Sigmoid colon (tissue), 7 donors: Measurements from ENCODE around the gene BMPER. TPM values are rescaled to one million over a fixed set of nuclear protein-coding genes. Genes with fewer than 3 reads are reported as not detected.

Experiments used
- DNase-seq: peaks from one replicate; pipeline ENCODE4 v3.0.0-alpha.2; 2019
- H3K27ac ChIP-seq, 4 donors: fragments of 200-600 bp; sonication (generic); one replicate each; pipeline ENCODE4 v1.5.1; 2016 to 2019; ENCODE audit warnings: mild to moderate bottlenecking in 1 of 4
- H3K27me3 ChIP-seq, 3 donors: fragments of 200-600 bp; sonication (generic); one replicate each; pipeline ENCODE4 v1.5.1; 2019; ENCODE audit warnings: mild to moderate bottlenecking in 1 of 3
- H3K36me3 ChIP-seq, 4 donors: fragments of 200-600 bp; sonication (generic); one replicate each; pipeline ENCODE4 v1.5.1; 2016 to 2019
- H3K4me1 ChIP-seq, 4 donors: fragments of 200-600 bp; sonication (generic); one replicate each; pipeline ENCODE4 v1.5.1; 2017 to 2019
- H3K4me3 ChIP-seq, 4 donors: fragments of 200-600 bp; sonication (generic); one replicate each; pipeline ENCODE4 v1.5.1; 2017 to 2019; ENCODE audit warnings: mild to moderate bottlenecking in 2 of 4, moderate library complexity in 1 of 4
- H3K9me3 ChIP-seq, 4 donors: fragments of 200-600 bp in 3 of 4; sonication (generic) in 3 of 4; one replicate each; pipeline versions ENCODE4 v1.5.1 to v1.6.1; 2013 to 2019
- EP300 ChIP-seq, 4 donors: sonication (generic); formaldehyde crosslinking; IDR thresholded peaks; one replicate each; pipeline ENCODE4 v1.6.1; 2017; ENCODE audit warnings: antibody characterized with exemption in 4 of 4
- POLR2A ChIP-seq, 2 donors: fragments of 450-650 bp; IDR thresholded peaks; one replicate each; pipeline ENCODE4 v1.6.1; 2016; ENCODE audit warnings: antibody characterized with exemption in 2 of 2, mild to moderate bottlenecking in 2 of 2, moderate library complexity in 2 of 2
- POLR2AphosphoS5 ChIP-seq, 4 donors: sonication (generic); formaldehyde crosslinking; IDR thresholded peaks; one replicate each; pipeline ENCODE4 v1.6.1; 2017; ENCODE audit warnings: antibody characterized with exemption in 4 of 4
- WGBS, 2 donors: extraction: QIAGEN DNeasy Blood & Tissue Kit; methylation state at CpG; one replicate each; pipeline ENCODE4 v1.1.7; 2013; 5-methylcytosine and 5-hydroxymethylcytosine counted together
- intact Hi-C: fragments of 100-400 bp; cut with DNase I; formaldehyde crosslinking; loops from one replicate; pipeline ENCODE4 v1.15.1; 2023
- polyA plus RNA-seq, 3 donors: library from polyadenylated mRNA; stranded (reverse); fragments of 200-250 nt; gene quantifications; one replicate each; pipeline ENCODE4 v1.2.3, GENCODE V29; 2013
- total RNA-seq, 4 donors: library from RNA; depleted of rRNA; stranded (reverse); fragments of >200 nt; gene quantifications; one replicate each; pipeline ENCODE4 v1.1.0, GENCODE V29; 2016
- TF ChIP-seq, protein P1 (sequence below), 4 experiments: fragments of 450-650 bp in 3 of 4; fragments of 200-600 bp in 1 of 4; IDR thresholded peaks; one replicate each; pipeline ENCODE4 v1.5.1; 2016 to 2019; ENCODE audit warnings: antibody characterized with exemption in 4 of 4, mild to moderate bottlenecking in 3 of 4, moderate library complexity in 2 of 4
- donor health status: healthy with polysubstance abuse.
- donor health status: Bipolar disorder and iron deficiency.
- donor health status: healthy.

BMPER gene
- total and polyA plus RNA-seq, 7 donors: 0.51 to 3.1 (median 1.6) TPM; not detected in 1

GRCh38 chr7:34091321-34091917 is 186.1 kb downstream of the BMPER start:
- peaks cover 0 to 3% (median 0%) of the 10 kb centered on the region in 4 donors for H3K4me1 ChIP-seq

DNA sequence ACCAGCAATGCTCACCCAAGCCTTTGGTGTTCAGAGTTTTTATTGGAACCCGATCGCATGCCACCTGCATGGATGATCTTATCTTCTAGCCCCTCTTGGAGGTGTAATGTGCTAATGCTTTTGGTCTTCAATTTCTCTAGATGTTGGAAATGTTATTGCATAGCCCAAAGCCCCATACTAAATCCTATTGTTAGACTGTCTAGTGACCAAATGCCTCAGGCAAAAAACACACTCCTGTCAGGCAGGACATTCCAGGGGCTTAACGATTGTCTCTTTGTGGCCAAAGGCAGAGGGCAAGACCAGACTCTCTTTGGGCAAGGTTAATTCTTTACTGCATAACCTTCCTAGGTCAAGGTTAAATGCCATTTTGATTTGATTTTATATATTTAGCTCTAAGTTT is 187.9 kb downstream of the BMPER start:
- no peaks in the 10 kb centered on the region for H3K27me3 ChIP-seq
- 90 to 91% methylated on average over 3 of the region's 3 CpGs for WGBS, 2 donors
- no peak overlapping the region for H3K27ac ChIP-seq
- TF ChIP-seq POLR2A (IDR thresholded peaks at IDR 0.05) (no peak), EP300 (IDR thresholded peaks at IDR 0.05) (no peak), POLR2AphosphoS5 (IDR thresholded peaks at IDR 0.05) (no peak)
- TF ChIP-seq, protein P1, sequence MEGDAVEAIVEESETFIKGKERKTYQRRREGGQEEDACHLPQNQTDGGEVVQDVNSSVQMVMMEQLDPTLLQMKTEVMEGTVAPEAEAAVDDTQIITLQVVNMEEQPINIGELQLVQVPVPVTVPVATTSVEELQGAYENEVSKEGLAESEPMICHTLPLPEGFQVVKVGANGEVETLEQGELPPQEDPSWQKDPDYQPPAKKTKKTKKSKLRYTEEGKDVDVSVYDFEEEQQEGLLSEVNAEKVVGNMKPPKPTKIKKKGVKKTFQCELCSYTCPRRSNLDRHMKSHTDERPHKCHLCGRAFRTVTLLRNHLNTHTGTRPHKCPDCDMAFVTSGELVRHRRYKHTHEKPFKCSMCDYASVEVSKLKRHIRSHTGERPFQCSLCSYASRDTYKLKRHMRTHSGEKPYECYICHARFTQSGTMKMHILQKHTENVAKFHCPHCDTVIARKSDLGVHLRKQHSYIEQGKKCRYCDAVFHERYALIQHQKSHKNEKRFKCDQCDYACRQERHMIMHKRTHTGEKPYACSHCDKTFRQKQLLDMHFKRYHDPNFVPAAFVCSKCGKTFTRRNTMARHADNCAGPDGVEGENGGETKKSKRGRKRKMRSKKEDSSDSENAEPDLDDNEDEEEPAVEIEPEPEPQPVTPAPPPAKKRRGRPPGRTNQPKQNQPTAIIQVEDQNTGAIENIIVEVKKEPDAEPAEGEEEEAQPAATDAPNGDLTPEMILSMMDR (IDR thresholded peaks at IDR 0.05): no peak
- no peak for DNase-seq
- peaks cover 0 to 3% (median 0%) of the 10 kb centered on the region in 4 donors for H3K4me1 ChIP-seq
- intact Hi-C loops: no loop called here
- no peak overlapping the region for H3K4me3 ChIP-seq
- H3K9me3 ChIP-seq: no peaks in the 10 kb centered on the region
- no peaks in the 10 kb centered on the region for H3K36me3 ChIP-seq

More at GRCh38 chr7:34091321-34091917, 186.1 kb downstream of the BMPER start:
- H3K4me3 ChIP-seq: no peak overlapping the region
- H3K27me3 ChIP-seq: no peaks in the 10 kb centered on the region
- intact Hi-C loops: no loop called here
- DNase-seq: no peak
- H3K9me3 ChIP-seq: no peaks in the 10 kb centered on the region
- TF ChIP-seq EP300 (IDR thresholded peaks at IDR 0.05): no peak
- TF ChIP-seq POLR2A (IDR thresholded peaks at IDR 0.05): no peak
- no peak for TF ChIP-seq POLR2AphosphoS5 (IDR thresholded peaks at IDR 0.05)
- TF ChIP-seq, protein P1 (IDR thresholded peaks at IDR 0.05): no peak
- H3K27ac ChIP-seq: no peak overlapping the region
- WGBS, 2 donors: 13 to 39% methylated on average over 4 of the region's 4 CpGs
- H3K36me3 ChIP-seq: no peaks in the 10 kb centered on the region

- H3K4me1 ChIP-seq: peaks cover 0 to 3% (median 0%) of the 10 kb centered on the region in 4 donors
- H3K27me3 ChIP-seq: no peaks in the 10 kb centered on the region
- 71 to 86% methylated on average over 4 of the region's 4 CpGs for WGBS, 2 donors
- TF ChIP-seq POLR2A (IDR thresholded peaks at IDR 0.05) (no peak), POLR2AphosphoS5 (IDR thresholded peaks at IDR 0.05) (peak in 3 of 4 donors; percentile 41 to 52 (median 43))
- peak overlapping the region in 3 of 4 donors; percentile 37 to 47 (median 42) for H3K27ac ChIP-seq
- intact Hi-C loops: no loop called here
- H3K4me3 ChIP-seq: no peak overlapping the region
- H3K36me3 ChIP-seq: no peaks in the 10 kb centered on the region
- no peaks in the 10 kb centered on the region for H3K9me3 ChIP-seq
- peak; percentile 91 for DNase-seq
These were observed 190.9 kb downstream of the BMPER start for GRCh38 chr7:34096198-34096651.

DNA sequence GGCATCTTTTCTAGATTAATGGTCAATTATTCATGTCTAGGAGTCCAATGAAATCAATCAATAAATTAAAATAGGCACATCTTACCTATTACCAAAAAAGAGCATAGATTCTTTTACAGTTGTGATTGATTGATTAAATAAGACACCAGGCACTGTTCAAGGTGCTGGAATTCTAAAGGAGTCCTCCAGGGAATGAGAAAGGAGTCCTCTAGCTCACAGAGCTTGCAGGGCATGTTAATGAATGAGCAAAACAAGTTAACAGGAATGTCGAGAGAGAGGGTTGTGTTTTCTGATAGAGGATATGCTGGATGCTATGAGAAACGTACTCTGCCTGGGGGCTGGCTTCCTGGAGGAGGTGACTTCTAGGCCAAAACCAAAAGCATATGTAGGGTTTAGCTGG is 191.4 kb downstream of the BMPER start:
- intact Hi-C loops: no loop called here
- DNase-seq: no peak
- Histone ChIP-seq H3K9me3 (no peaks in the 10 kb centered on the region), H3K27ac (peak overlapping the region in 1 of 4 donors; percentile 47), H3K36me3 (no peaks in the 10 kb centered on the region), H3K27me3 (no peaks in the 10 kb centered on the region), H3K4me1 (peaks cover 0 to 3% (median 0%) of the 10 kb centered on the region in 4 donors), H3K4me3 (no peak overlapping the region)
- WGBS, 2 donors: 51 to 76% methylated on average over 2 of the region's 2 CpGs
- TF ChIP-seq EP300 (IDR thresholded peaks at IDR 0.05) (no peak), POLR2A (IDR thresholded peaks at IDR 0.05) (no peak), POLR2AphosphoS5 (IDR thresholded peaks at IDR 0.05) (no peak)
- TF ChIP-seq, protein P1 (IDR thresholded peaks at IDR 0.05): no peak

DNA sequence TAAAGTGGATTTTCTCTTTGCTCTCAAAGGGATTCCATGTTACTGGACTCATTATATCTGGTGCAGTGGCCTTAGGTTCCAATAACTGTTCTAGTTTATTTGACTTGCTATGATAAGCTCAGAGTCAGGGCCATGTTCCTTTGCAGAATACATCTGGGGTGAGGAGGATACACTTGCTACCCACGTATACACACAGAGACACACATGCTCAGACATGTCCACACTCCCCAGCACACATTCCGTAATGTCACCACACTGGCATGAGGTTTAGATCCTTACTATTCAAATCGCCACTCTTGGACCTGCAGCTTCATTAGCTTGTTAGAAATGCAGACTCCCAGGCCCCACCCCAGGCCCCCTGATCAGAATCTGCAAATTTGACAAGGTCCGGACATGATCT is 195.3 kb downstream of the BMPER start:
- H3K9me3 ChIP-seq: no peaks in the 10 kb centered on the region
- TF ChIP-seq, protein P1 (IDR thresholded peaks at IDR 0.05): no peak
- TF ChIP-seq EP300 (IDR thresholded peaks at IDR 0.05): no peak
- TF ChIP-seq POLR2AphosphoS5 (IDR thresholded peaks at IDR 0.05): no peak
- no peak for TF ChIP-seq POLR2A (IDR thresholded peaks at IDR 0.05)
- H3K27ac ChIP-seq: no peak overlapping the region
- intact Hi-C loops: no loop called here
- no peaks in the 10 kb centered on the region for H3K27me3 ChIP-seq
- WGBS, 2 donors: 78 to 92% methylated on average over 4 of the region's 4 CpGs
- H3K36me3 ChIP-seq: no peaks in the 10 kb centered on the region
- DNase-seq: no peak
- H3K4me3 ChIP-seq: no peak overlapping the region
- H3K4me1 ChIP-seq: peaks cover 0 to 3% (median 0%) of the 10 kb centered on the region in 4 donors
